ENCODE measurements around the gene EIF4H. TPM values are rescaled to one million over a fixed set of nuclear protein-coding genes. Genes with fewer than 3 reads are reported as not detected.

The EIF4H gene
- total and polyA plus RNA-seq, 2 donors (not counting 1 experiment from before 2014, with no cell fraction given), result 127 to 199 TPM

- TF ChIP-seq CTCF (IDR thresholded peaks at IDR 0.05) (peak; percentile 98), EZH2 (IDR thresholded peaks at IDR 0.05; ENCODE audit: borderline replicate concordance, insufficient read depth, low read depth, low read length, poor library complexity, severe bottlenecking) (no peak)
- H3K4me1 Mint-ChIP-seq, result peaks cover 54% of the 10 kb centered on the region
- WGBS (ENCODE audit: insufficient coverage), result 19% methylated on average over 21 of the region's 23 CpGs
- DNase-seq (peak; percentile 89), ATAC-seq (ENCODE audit: low read depth) (peak; percentile 52)
- Histone ChIP-seq H3K4me3 (ENCODE audit: control extremely low read depth in 1 of 5, extremely low read depth in 1 of 5, insufficient read depth in 1 of 5, low read depth in 2 of 5, low read length in 4 of 5) (peak overlapping the region in 3 of 5 experiments; percentile 43 to 57 (median 46)), H3K27ac (ENCODE audit: low read length in 2 of 2) (no peak overlapping the region), H3K9me3 (ENCODE audit: control extremely low read depth in 1 of 3, control insufficient read depth in 2 of 3, insufficient read depth in 1 of 3, low read length in 2 of 3) (no peaks in the 10 kb centered on the region), H3K9ac (ENCODE audit: low read length) (peak overlapping the region; percentile 57), H3K4me2 (replicated peaks; ENCODE audit: low read depth, low read length, poor library complexity, severe bottlenecking) (peak overlapping the region; percentile 91), H3K79me2 (ENCODE audit: control insufficient read depth, insufficient read depth, low read length) (peaks cover 51% of the 10 kb centered on the region), H3K4me1 (ENCODE audit: control insufficient read depth in 2 of 2, insufficient read depth in 2 of 2, low read length in 2 of 2) (peaks cover 27 to 48% of the 10 kb centered on the region in 2 donors), H4K20me1 (ENCODE audit: control insufficient read depth, insufficient read depth, low read length, poor library complexity, severe bottlenecking) (peaks cover under 1% of the 10 kb centered on the region), H2AFZ (ENCODE audit: insufficient read depth, low read depth, low read length, poor library complexity, severe bottlenecking) (peak overlapping the region; percentile 78), H3K27me3 (replicated peaks in 1 of 4; ENCODE audit: control extremely low read depth in 1 of 4, control insufficient read depth in 3 of 4, insufficient read depth in 4 of 4, low read length in 3 of 4) (no peaks in the 10 kb centered on the region), H3K36me3 (replicated peaks in 1 of 2; ENCODE audit: control extremely low read depth in 1 of 2, control insufficient read depth in 1 of 2, extremely low read depth in 1 of 2, insufficient read depth in 2 of 2, low read length in 1 of 2) (no peaks in the 10 kb centered on the region)
- POLR2A ChIA-PET, result interaction anchor here (0.6 to 2.8 kb wide), 8 partner anchors 13 to 84 kb away, joined by 3 to 8 read pairs (median 4); partner anchors contain the start of gene CLIP2
- no peaks in the 10 kb centered on the region for H3K9me3 Mint-ChIP-seq (ENCODE audit: insufficient read depth)
- CTCF ChIA-PET, result interaction anchor here (0.6 to 8.8 kb wide), 50 partner anchors 9 to 196 kb away, joined by 3 to 246 read pairs (median 8); partner anchors contain the start of genes CLIP2, EIF4H, LIMK1 and RFC2
- H3K27ac Mint-ChIP-seq, result no peak overlapping the region
- no peaks in the 10 kb centered on the region for H3K27me3 Mint-ChIP-seq
- intact Hi-C loops (cut with micrococcal nuclease), result loop anchor here (1.0 to 5.0 kb wide), 5 partner anchors 36 to 195 kb away; partner anchors contain the start of gene RFC2
- H3K4me3 Mint-ChIP-seq, result peak overlapping the region; percentile 74
These were observed 32.5 kb downstream of the EIF4H start for GRCh38 chr7:74206589-74207120.

GRCh38 chr7:74207586-74207985, 33.4 kb downstream of the EIF4H start:
- intact Hi-C loops (cut with micrococcal nuclease), result loop anchor here (5.0 kb wide), 1 partner anchor 35 kb away; no protein-coding TSS in a partner anchor
- Mint-ChIP-seq H3K4me1 (peaks cover 61% of the 10 kb centered on the region), H3K27me3 (no peaks in the 10 kb centered on the region), H3K4me3 (peak overlapping the region; percentile 23), H3K9me3 (ENCODE audit: insufficient read depth) (no peaks in the 10 kb centered on the region), H3K27ac (peak overlapping the region; percentile 47)
- no peak overlapping the region for H3K9ac ChIP-seq (ENCODE audit: low read length)
- no peak overlapping the region for H3K4me3 ChIP-seq (ENCODE audit: control extremely low read depth in 1 of 5, extremely low read depth in 1 of 5, insufficient read depth in 1 of 5, low read depth in 2 of 5, low read length in 4 of 5)
- POLR2A ChIA-PET, result interaction anchor here (0.8 to 1.5 kb wide), 3 partner anchors 13 to 34 kb away, joined by 3 to 8 read pairs (median 5); no protein-coding TSS in a partner anchor
- WGBS (ENCODE audit: insufficient coverage), result 97% methylated on average over 11 of the region's 11 CpGs
- TF ChIP-seq EZH2 (IDR thresholded peaks at IDR 0.05; ENCODE audit: borderline replicate concordance, insufficient read depth, low read depth, low read length, poor library complexity, severe bottlenecking) (no peak), CTCF (IDR thresholded peaks at IDR 0.05) (no peak)
- no peak overlapping the region for H3K27ac ChIP-seq (ENCODE audit: low read length in 2 of 2)
- CTCF ChIA-PET, result interaction anchor here (0.6 to 8.8 kb wide), 22 partner anchors 9 to 195 kb away, joined by 3 to 246 read pairs (median 16); partner anchors contain the start of genes CLIP2, EIF4H and RFC2
- H4K20me1 ChIP-seq (ENCODE audit: control insufficient read depth, insufficient read depth, low read length, poor library complexity, severe bottlenecking), result peaks cover 10% of the 10 kb centered on the region
- peaks cover 60% of the 10 kb centered on the region for H3K79me2 ChIP-seq (ENCODE audit: control insufficient read depth, insufficient read depth, low read length)
- peaks cover 0 to 3% of the 10 kb centered on the region in 2 experiments for H3K36me3 ChIP-seq (replicated peaks in 1 of 2; ENCODE audit: control extremely low read depth in 1 of 2, control insufficient read depth in 1 of 2, extremely low read depth in 1 of 2, insufficient read depth in 2 of 2, low read length in 1 of 2)
- H3K9me3 ChIP-seq (ENCODE audit: control extremely low read depth in 1 of 3, control insufficient read depth in 2 of 3, insufficient read depth in 1 of 3, low read length in 2 of 3), result no peaks in the 10 kb centered on the region
- H2AFZ ChIP-seq (ENCODE audit: insufficient read depth, low read depth, low read length, poor library complexity, severe bottlenecking), result no peak overlapping the region
- no peak overlapping the region for H3K4me2 ChIP-seq (replicated peaks; ENCODE audit: low read depth, low read length, poor library complexity, severe bottlenecking)
- no peaks in the 10 kb centered on the region for H3K27me3 ChIP-seq (replicated peaks in 1 of 4; ENCODE audit: control extremely low read depth in 1 of 4, control insufficient read depth in 3 of 4, insufficient read depth in 4 of 4, low read length in 3 of 4)
- DNase-seq (no peak), ATAC-seq (ENCODE audit: low read depth) (no peak)
- peaks cover 36 to 57% of the 10 kb centered on the region in 2 donors for H3K4me1 ChIP-seq (ENCODE audit: control insufficient read depth in 2 of 2, insufficient read depth in 2 of 2, low read length in 2 of 2)

Measured in B cell (primary cell).